Endothelial cell of umbilical vein (primary cell): ENCODE data around the gene NRGN. TPM values are rescaled to one million over a fixed set of nuclear protein-coding genes. Genes with fewer than 3 reads are reported as not detected.

Experiments used
- BruUV-seq: library from RNA; stranded (reverse); fragments of 400-500 nt; replicated peaks from 2 replicates; lab custom pipeline; 2021; lab: Mats Ljungman, UMichigan
- CTCF ChIA-PET: fragments of 300-600, 350-600 bp; sonication (Branson Sonifier 250); formaldehyde crosslinking; loops from one replicate; lab custom pipeline; 2021; ENCODE audit warnings: antibody characterized with exemption, inconsistent platforms; lab: Charles Lee
- POLR2A ChIA-PET: fragments of 300-600, 350-600 bp; sonication (Branson Sonifier 250); formaldehyde crosslinking; loops from one replicate; lab custom pipeline; 2021; ENCODE audit warnings: antibody characterized with exemption, inconsistent platforms; lab: Charles Lee
- DNase-seq: peaks from one replicate; pipeline ENCODE4 v3.0.0-alpha.2; 2011; ENCODE audit warnings: low read depth, low spot score
- FAIRE-seq: peaks from 2 replicates; lab custom pipeline; 2011; peaks lifted over from hg19 to GRCh38; lab: Jason Lieb, UNC
- H2AFZ ChIP-seq: 2 replicates; pipeline ENCODE4 v1.6.0; 2012; ENCODE audit warnings: low read depth, low read length, control low read depth, inconsistent platforms
- H3K27ac ChIP-seq: 2 replicates; pipeline ENCODE4 v1.5.1; 2011; ENCODE audit warnings: low read depth, mild to moderate bottlenecking, control low read depth, low read length, moderate library complexity; ENCODE audit not compliant: insufficient read depth
- H3K27me3 ChIP-seq, 2 experiments: 2 replicates each; pipeline versions ENCODE4 v1.6.0 to v1.6.1; 2011; ENCODE audit warnings: low read length in 2 of 2, mixed read lengths in 1 of 2; ENCODE audit not compliant: control insufficient read depth in 2 of 2, insufficient read depth in 2 of 2
- H3K36me3 ChIP-seq, 2 experiments: 2 replicates in 1 of 2; 3 replicates in 1 of 2; pipeline ENCODE4 v1.5.1; 2011; ENCODE audit warnings: low read length in 2 of 2, mild to moderate bottlenecking in 1 of 2, moderate library complexity in 1 of 2; ENCODE audit not compliant: control insufficient read depth in 2 of 2, insufficient read depth in 2 of 2; ENCODE audit errors: extremely low read depth in 1 of 2
- H3K4me1 ChIP-seq: 3 replicates; pipeline ENCODE4 v1.5.1; 2011; ENCODE audit warnings: mild to moderate bottlenecking, low read length; ENCODE audit not compliant: control insufficient read depth, insufficient read depth; ENCODE audit errors: extremely low read depth
- H3K4me2 ChIP-seq: 2 replicates; pipeline ENCODE4 v1.6.1; 2011; ENCODE audit warnings: low read length, control low read depth, mixed read lengths; ENCODE audit not compliant: insufficient read depth
- H3K4me3 ChIP-seq, 3 experiments: fragments of 200-600 bp in 1 of 3; sonication (generic), shearing (Covaris generic) in 1 of 3; replicated peaks in 1 of 3; 2 replicates each; pipeline ENCODE4 v1.5.1; 2011 to 2016; ENCODE audit warnings: control low read depth in 3 of 3, low read length in 3 of 3, mild to moderate bottlenecking in 2 of 3, inconsistent platforms in 1 of 3, low read depth in 1 of 3, moderate library complexity in 1 of 3; ENCODE audit not compliant: insufficient read depth in 1 of 3
- H3K79me2 ChIP-seq: 2 replicates; pipeline ENCODE4 v1.6.0; 2012; ENCODE audit warnings: low read length, inconsistent platforms; ENCODE audit not compliant: control insufficient read depth, insufficient read depth
- H3K9ac ChIP-seq: replicated peaks from 2 replicates; pipeline ENCODE3; 2011; ENCODE audit warnings: low read length, control low read depth; ENCODE audit not compliant: insufficient read depth; ENCODE audit errors: extremely low read depth
- H3K9me1 ChIP-seq: replicated peaks from 3 replicates; pipeline ENCODE4 v1.6.0; 2011; ENCODE audit warnings: mild to moderate bottlenecking, low read length; ENCODE audit not compliant: control insufficient read depth, insufficient read depth; ENCODE audit errors: extremely low read depth
- H3K9me3 ChIP-seq: replicated peaks from 2 replicates; pipeline ENCODE4 v1.5.1; 2012; ENCODE audit warnings: low read length, inconsistent platforms; ENCODE audit not compliant: control insufficient read depth, insufficient read depth
- H4K20me1 ChIP-seq: replicated peaks from 2 replicates; pipeline ENCODE3; 2011; ENCODE audit warnings: mild to moderate bottlenecking, low read length; ENCODE audit not compliant: control insufficient read depth, insufficient read depth; ENCODE audit errors: extremely low read depth
- GATA2 ChIP-seq: IDR thresholded peaks from 2 replicates; pipeline ENCODE4 v1.7.0; 2011; ENCODE audit warnings: low read depth, mild to moderate bottlenecking, moderate library complexity, mixed read lengths, low read length; ENCODE audit not compliant: insufficient read length, insufficient read depth
- JUN ChIP-seq: IDR thresholded peaks from 2 replicates; pipeline ENCODE4 v1.6.1; 2011; ENCODE audit warnings: borderline replicate concordance, low read depth; ENCODE audit not compliant: insufficient read length, insufficient read depth
- POLR2A ChIP-seq: IDR thresholded peaks from 2 replicates; pipeline ENCODE4 v1.6.1; 2012; ENCODE audit warnings: low read depth, mild to moderate bottlenecking, control low read depth, low read length
- dilution Hi-C: fragments of 300-500 bp; cut with MboI; formaldehyde crosslinking; loops from one replicate; pipeline ENCODE4 v1.15.0; 2019; ENCODE audit warnings: low sequenced_read_pairs; ENCODE audit not compliant: extremely low pct_ligation_motif_present
- intact Hi-C: fragments of 100-400 bp; cut with micrococcal nuclease; formaldehyde crosslinking; loops from one replicate; pipeline ENCODE4 v1.10.0; 2022
- polyA plus RNA-seq, 4 experiments: library from polyadenylated mRNA; depleted of rRNA in 3 of 4; stranded (reverse) in 3 of 4; unstranded in 1 of 4; fragments of >200 nt; gene quantifications; 2 replicates each; pipeline versions ENCODE4 v1.2.1 to v1.2.3, GENCODE V29; 2011 to 2012; ENCODE audit warnings: missing spikeins in 1 of 4
- total RNA-seq: library from RNA; stranded (reverse); gene quantifications from 2 replicates; pipeline ENCODE4 v1.2.3, GENCODE V29; 2021
- TF ChIP-seq, protein P1 (sequence below), 2 donors: IDR thresholded peaks; 1 replicate in 1 of 2; 2 replicates in 1 of 2; pipeline ENCODE4 v1.5.1; 2011; ENCODE audit warnings: low read length in 2 of 2, mild to moderate bottlenecking in 2 of 2, moderate library complexity in 2 of 2, control low read depth in 1 of 2, inconsistent platforms in 1 of 2, low read depth in 1 of 2; ENCODE audit not compliant: insufficient read depth in 1 of 2; ENCODE audit errors: extremely low read depth in 1 of 2
- TF ChIP-seq, protein P2 (sequence below): IDR thresholded peaks from 2 replicates; pipeline ENCODE4 v1.6.1; 2011; ENCODE audit not compliant: insufficient read depth, insufficient read length

The NRGN gene
- total and polyA plus RNA-seq, 2 donors (not counting 3 experiments of a cell fraction or from before 2014, with no cell fraction given) = 29.1 to 33.5 TPM

DNA sequence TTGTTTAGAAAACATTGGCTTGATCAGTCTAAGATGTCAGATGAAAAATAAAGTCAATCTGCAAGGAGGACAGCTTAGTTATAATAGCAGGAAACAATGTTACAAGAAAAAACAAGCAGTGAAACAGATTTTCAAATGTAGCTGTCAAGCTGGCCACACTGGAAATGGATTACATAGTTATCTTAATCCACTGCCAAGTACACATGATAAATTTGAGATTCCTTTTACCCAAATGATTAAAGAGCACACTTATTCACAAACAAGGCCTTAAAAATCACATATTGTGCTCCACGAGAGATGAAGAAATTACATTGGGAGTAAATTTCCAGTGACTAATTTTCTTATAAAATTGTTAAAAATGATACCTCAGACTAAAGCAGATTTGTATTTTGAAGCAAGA, 39.8 kb downstream of the NRGN start:
- Histone ChIP-seq H4K20me1 (peaks cover 1% of the 10 kb centered on the region), H3K9ac (no peak overlapping the region), H3K4me2 (no peak overlapping the region), H2AFZ (no peak overlapping the region), H3K27ac (no peak overlapping the region), H3K79me2 (peaks cover 38% of the 10 kb centered on the region), H3K4me1 (no peaks in the 10 kb centered on the region), H3K27me3 (no peaks in the 10 kb centered on the region), H3K36me3 (no peaks in the 10 kb centered on the region), H3K4me3 (no peak overlapping the region), H3K9me3 (no peaks in the 10 kb centered on the region), H3K9me1 (no peaks in the 10 kb centered on the region)
- FAIRE-seq = peak; percentile 72
- DNase-seq = peak; percentile 30
- intact Hi-C loops = loop anchor here (2.0 kb wide), 1 partner anchor 17 kb away; the partner anchor contains the start of gene ESAM
- no TSS peak for BruUV-seq
- no peak for TF ChIP-seq JUN
- CTCF ChIA-PET = interaction anchor here (0.7 to 4.2 kb wide), 14 partner anchors 10 to 135 kb away, joined by 3 to 52 read pairs (median 16); partner anchors contain the start of gene ESAM
- dilution Hi-C loops = no loop called here
- POLR2A ChIA-PET = no interaction called here

DNA sequence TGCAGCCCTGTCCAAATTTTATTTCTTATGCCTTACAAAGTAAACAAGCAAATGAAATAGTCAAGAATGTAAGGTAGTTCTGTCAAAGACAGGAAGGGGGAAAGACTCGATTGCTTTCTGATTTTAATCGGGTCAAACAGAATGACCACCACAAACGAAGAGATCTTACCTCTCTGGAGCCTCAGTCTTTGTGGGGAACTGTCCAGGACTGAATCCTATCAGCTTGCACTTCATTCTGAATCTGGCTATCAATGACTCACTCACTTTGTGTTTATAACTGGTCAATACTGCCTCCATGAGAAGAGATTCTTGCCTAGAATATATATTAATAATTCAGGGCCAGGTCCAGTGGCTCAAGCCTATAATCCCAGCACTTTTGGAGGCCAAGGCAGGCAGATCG, 43.3 kb downstream of the NRGN start:
- H3K36me3 ChIP-seq = no peaks in the 10 kb centered on the region
- no peaks in the 10 kb centered on the region for H3K9me1 ChIP-seq
- H3K9ac ChIP-seq = no peak overlapping the region
- H3K4me1 ChIP-seq = no peaks in the 10 kb centered on the region
- no peak overlapping the region for H3K4me3 ChIP-seq
- intact Hi-C loops = no loop called here
- FAIRE-seq (no peak), DNase-seq (no peak)
- peaks cover 3% of the 10 kb centered on the region for H4K20me1 ChIP-seq
- peaks cover 40% of the 10 kb centered on the region for H3K79me2 ChIP-seq
- CTCF ChIA-PET = interaction anchor here (1.0 to 2.3 kb wide), 5 partner anchors 9 to 114 kb away, joined by 3 to 21 read pairs (median 6); no protein-coding TSS in a partner anchor
- no TSS peak for BruUV-seq
- H3K4me2 ChIP-seq = no peak overlapping the region
- dilution Hi-C loops = no loop called here
- H3K27me3 ChIP-seq = no peaks in the 10 kb centered on the region
- no peak overlapping the region for H3K27ac ChIP-seq
- H3K9me3 ChIP-seq = no peaks in the 10 kb centered on the region
- TF ChIP-seq, protein P1, sequence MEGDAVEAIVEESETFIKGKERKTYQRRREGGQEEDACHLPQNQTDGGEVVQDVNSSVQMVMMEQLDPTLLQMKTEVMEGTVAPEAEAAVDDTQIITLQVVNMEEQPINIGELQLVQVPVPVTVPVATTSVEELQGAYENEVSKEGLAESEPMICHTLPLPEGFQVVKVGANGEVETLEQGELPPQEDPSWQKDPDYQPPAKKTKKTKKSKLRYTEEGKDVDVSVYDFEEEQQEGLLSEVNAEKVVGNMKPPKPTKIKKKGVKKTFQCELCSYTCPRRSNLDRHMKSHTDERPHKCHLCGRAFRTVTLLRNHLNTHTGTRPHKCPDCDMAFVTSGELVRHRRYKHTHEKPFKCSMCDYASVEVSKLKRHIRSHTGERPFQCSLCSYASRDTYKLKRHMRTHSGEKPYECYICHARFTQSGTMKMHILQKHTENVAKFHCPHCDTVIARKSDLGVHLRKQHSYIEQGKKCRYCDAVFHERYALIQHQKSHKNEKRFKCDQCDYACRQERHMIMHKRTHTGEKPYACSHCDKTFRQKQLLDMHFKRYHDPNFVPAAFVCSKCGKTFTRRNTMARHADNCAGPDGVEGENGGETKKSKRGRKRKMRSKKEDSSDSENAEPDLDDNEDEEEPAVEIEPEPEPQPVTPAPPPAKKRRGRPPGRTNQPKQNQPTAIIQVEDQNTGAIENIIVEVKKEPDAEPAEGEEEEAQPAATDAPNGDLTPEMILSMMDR (IDR thresholded peaks at IDR 0.05; ENCODE audit: extremely low read depth in 1 of 2, insufficient read depth in 1 of 2, low read depth in 1 of 2, low read length in 2 of 2) = no peak
- TF ChIP-seq, protein P2, sequence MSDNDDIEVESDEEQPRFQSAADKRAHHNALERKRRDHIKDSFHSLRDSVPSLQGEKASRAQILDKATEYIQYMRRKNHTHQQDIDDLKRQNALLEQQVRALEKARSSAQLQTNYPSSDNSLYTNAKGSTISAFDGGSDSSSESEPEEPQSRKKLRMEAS = no peak
- TF ChIP-seq GATA2 (no peak), POLR2A (no peak)
- POLR2A ChIA-PET = no interaction called here
- no peak overlapping the region for H2AFZ ChIP-seq
